OCI-LY3 (cell line): Measurements from ENCODE around the gene CCDC178.
A peak's percentile ranks its signal among the peaks of the same experiment; 100 is the strongest.

Experiments
- H2AFZ ChIP-seq: fragments of 200-600, 300-600 bp; shearing (Covaris generic); 2 replicates; pipeline ENCODE4 v1.6.0; 2014; ENCODE audit warnings: antibody characterized with exemption, low read depth, low read length
- H3K27ac ChIP-seq: fragments of 200-600, 300-600 bp; sonication (generic); 2 replicates; pipeline ENCODE4 v1.5.1; 2014; ENCODE audit warnings: mild to moderate bottlenecking, low read length, moderate library complexity, mixed read lengths
- H3K27me3 ChIP-seq: fragments of 200-600, 300-600 bp; sonication (generic); 2 replicates; pipeline ENCODE4 v1.6.1; 2014; ENCODE audit warnings: low read depth, low read length, mixed read lengths
- H3K36me3 ChIP-seq: fragments of 200-600, 300-600 bp; sonication (generic); replicated peaks from 2 replicates; pipeline ENCODE3; 2014; ENCODE audit warnings: low read depth, low read length, mixed read lengths
- H3K4me1 ChIP-seq: fragments of 300-600, 200-600 bp; sonication (generic); 2 replicates; pipeline ENCODE4 v1.6.1; 2014; ENCODE audit warnings: low read length, mixed read lengths
- H3K4me2 ChIP-seq: fragments of 200-600, 300-600 bp; sonication (generic); 2 replicates; pipeline ENCODE4 v1.6.1; 2014; ENCODE audit warnings: low read length, mixed read lengths
- H3K4me3 ChIP-seq: fragments of 300-600, 200-600 bp; sonication (generic); 2 replicates; pipeline ENCODE4 v1.5.1; 2014; ENCODE audit warnings: antibody characterized with exemption, mild to moderate bottlenecking, low read length, moderate library complexity
- H3K79me2 ChIP-seq: fragments of 300-600, 200-600 bp; shearing (Covaris generic); 2 replicates; pipeline ENCODE4 v1.6.1; 2014; ENCODE audit warnings: mild to moderate bottlenecking, low read length, mixed read lengths
- H3K9ac ChIP-seq: fragments of 300-600, 200-600 bp; shearing (Covaris generic); 2 replicates; pipeline ENCODE4 v1.6.0; 2014; ENCODE audit warnings: mild to moderate bottlenecking, low read length, moderate library complexity
- H3K9me3 ChIP-seq: fragments of 200-600, 300-600 bp; shearing (Covaris generic); 2 replicates; pipeline ENCODE4 v1.6.1; 2014; ENCODE audit warnings: low read length, mixed read lengths; ENCODE audit not compliant: insufficient read depth
- H4K20me1 ChIP-seq: fragments of 200-600, 300-600 bp; sonication (generic); 2 replicates; pipeline ENCODE4 v1.6.1; 2016; ENCODE audit warnings: low read length, mixed read lengths; ENCODE audit not compliant: insufficient read depth
- CTCF ChIP-seq: fragments of 200-600, 300-600 bp; sonication (generic); IDR thresholded peaks from 2 replicates; pipeline ENCODE4 v1.5.1; 2014; ENCODE audit warnings: antibody characterized with exemption, low read length, low read depth
- EZH2phosphoT487 ChIP-seq: fragments of 200-600 bp; shearing (Covaris generic); IDR thresholded peaks from 2 replicates; pipeline ENCODE4 v1.6.1; 2018; ENCODE audit warnings: antibody characterized with exemption, mixed run types, low read depth

CCDC178 gene

DNA sequence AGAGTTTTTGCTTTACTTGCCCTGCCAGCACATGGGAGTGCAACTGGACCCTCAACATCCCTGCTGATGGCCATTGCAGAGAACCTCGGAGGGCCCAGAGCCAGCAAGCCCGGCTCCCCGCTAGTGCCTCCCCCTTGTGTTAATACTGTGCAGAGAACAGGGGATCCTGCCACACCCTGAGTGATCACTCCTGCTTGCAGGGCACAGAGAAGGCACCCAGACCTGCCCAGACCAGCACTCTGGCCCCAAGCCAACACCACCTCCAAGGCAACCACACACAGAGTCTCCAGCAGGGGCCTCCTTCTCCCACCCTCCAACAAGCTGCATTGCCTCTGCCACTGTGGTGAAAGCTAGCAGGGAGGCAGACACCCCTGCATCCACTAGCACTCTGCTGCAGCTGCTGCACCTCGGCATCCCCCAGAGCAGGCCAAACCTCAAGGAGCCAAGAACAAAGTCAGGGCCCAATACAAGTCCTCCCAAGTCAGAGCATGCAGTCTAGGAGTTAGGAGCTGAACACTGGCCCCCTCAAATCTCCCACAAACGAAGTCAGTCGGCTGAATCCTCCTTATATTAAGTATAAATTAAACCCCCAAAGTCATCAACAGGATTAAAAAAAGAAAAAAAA lies 157.7 kb downstream of the CCDC178 start:
- Histone ChIP-seq H3K79me2 (no peaks in the 10 kb centered on the region), H3K36me3 (no peaks in the 10 kb centered on the region), H3K4me3 (no peak overlapping the region), H3K27me3 (no peaks in the 10 kb centered on the region), H3K9ac (no peak overlapping the region), H3K4me1 (no peaks in the 10 kb centered on the region), H3K27ac (no peak overlapping the region), H2AFZ (peak overlapping the region; percentile 89; the same call in 1 of the 2 replicates), H3K4me2 (no peak overlapping the region), H4K20me1 (no peaks in the 10 kb centered on the region), H3K9me3 (no peaks in the 10 kb centered on the region)
- TF ChIP-seq EZH2phosphoT487 (no peak), CTCF (no peak)

DNA sequence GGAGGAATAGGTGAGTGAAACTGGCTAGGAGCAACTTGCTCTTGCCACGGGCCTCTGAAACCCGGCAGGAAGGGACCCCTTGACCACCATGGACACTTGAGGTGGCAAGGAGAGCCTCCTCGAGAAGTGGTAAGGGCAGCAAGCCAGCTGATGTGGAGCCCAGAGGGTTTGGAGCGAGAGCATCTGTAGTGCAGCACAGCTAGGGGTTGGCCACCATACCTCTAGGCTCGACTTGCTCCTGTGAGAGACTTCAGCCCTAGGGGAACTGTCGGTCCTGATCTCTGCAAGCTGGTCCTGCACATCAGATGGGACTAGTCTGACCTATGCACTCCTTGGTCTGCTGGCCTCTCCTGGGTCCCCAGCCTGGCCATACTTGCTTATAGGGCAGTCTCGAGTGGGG lies 158.4 kb downstream of the CCDC178 start:
- H4K20me1 ChIP-seq: no peaks in the 10 kb centered on the region
- no peaks in the 10 kb centered on the region for H3K27me3 ChIP-seq
- no peak overlapping the region for H3K4me2 ChIP-seq
- H3K4me1 ChIP-seq: no peaks in the 10 kb centered on the region
- H3K27ac ChIP-seq: no peak overlapping the region
- no peak overlapping the region for H3K4me3 ChIP-seq
- H2AFZ ChIP-seq: peak overlapping the region; percentile 89
- no peaks in the 10 kb centered on the region for H3K36me3 ChIP-seq
- no peaks in the 10 kb centered on the region for H3K9me3 ChIP-seq
- TF ChIP-seq EZH2phosphoT487 (no peak), CTCF (no peak)
- no peaks in the 10 kb centered on the region for H3K79me2 ChIP-seq
- no peak overlapping the region for H3K9ac ChIP-seq

- no peak overlapping the region for H3K4me2 ChIP-seq
- no peaks in the 10 kb centered on the region for H3K9me3 ChIP-seq
- H3K4me1 ChIP-seq: no peaks in the 10 kb centered on the region
- H4K20me1 ChIP-seq: no peaks in the 10 kb centered on the region
- H2AFZ ChIP-seq: no peak overlapping the region
- no peak overlapping the region for H3K9ac ChIP-seq
- H3K79me2 ChIP-seq: no peaks in the 10 kb centered on the region
- no peaks in the 10 kb centered on the region for H3K36me3 ChIP-seq
- H3K27ac ChIP-seq: no peak overlapping the region
- H3K4me3 ChIP-seq: no peak overlapping the region
- no peaks in the 10 kb centered on the region for H3K27me3 ChIP-seq
- TF ChIP-seq CTCF: no peak
- TF ChIP-seq EZH2phosphoT487: no peak
These were observed 163.1 kb downstream of the CCDC178 start for GRCh38 chr18:33277431-33277830.

GRCh38 chr18:33275843-33276242 lies 164.7 kb downstream of the CCDC178 start:
- TF ChIP-seq CTCF: no peak
- no peak for TF ChIP-seq EZH2phosphoT487
- H3K4me1 ChIP-seq: no peaks in the 10 kb centered on the region

More at GRCh38 chr18:33275843-33276242, 164.7 kb downstream of the CCDC178 start:
- H3K27ac ChIP-seq: no peak overlapping the region
- no peak overlapping the region for H3K9ac ChIP-seq
- H4K20me1 ChIP-seq: no peaks in the 10 kb centered on the region
- no peaks in the 10 kb centered on the region for H3K36me3 ChIP-seq
- no peaks in the 10 kb centered on the region for H3K9me3 ChIP-seq
- H3K4me3 ChIP-seq: no peak overlapping the region
- no peaks in the 10 kb centered on the region for H3K27me3 ChIP-seq
- no peak overlapping the region for H2AFZ ChIP-seq
- no peaks in the 10 kb centered on the region for H3K79me2 ChIP-seq
- no peak overlapping the region for H3K4me2 ChIP-seq
